GM12892 (cell line): ENCODE measurements around the gene RPL19.

Experiments used
- POLR2A ChIP-seq: IDR thresholded peaks from 2 replicates; pipeline ENCODE4 v1.6.1; 2011; ENCODE audit warnings: low read depth, low read length, control low read depth
- TAF1 ChIP-seq: IDR thresholded peaks from 2 replicates; pipeline ENCODE4 v1.6.1; 2011; ENCODE audit warnings: low read depth, mild to moderate bottlenecking, control low read depth, low read length, borderline replicate concordance

GRCh38 chr17:39235555-39236449, 35.7 kb downstream of the RPL19 start:
- no peak for TF ChIP-seq POLR2A
- no peak for TF ChIP-seq TAF1
